A549 (cell line): ENCODE data around the gene NYNRIN.

Experiments used
- BHLHE40 ChIP-seq: IDR thresholded peaks from 2 replicates; pipeline ENCODE4 v1.6.1; 2012; ENCODE audit warnings: low read depth, low read length, inconsistent platforms
- CEBPB ChIP-seq, 2 experiments: fragments of >200 bp in 1 of 2; sonication (Bioruptor Twin) in 1 of 2; formaldehyde crosslinking in 1 of 2; IDR thresholded peaks; 2 replicates each; pipeline ENCODE4 v1.6.1; 2012 to 2016
- TP53 ChIP-seq: fragments of 250-450 bp; sonication (Bioruptor Pico); IDR thresholded peaks from 2 replicates; pipeline ENCODE4 v1.5.0; 2021; ENCODE audit warnings: mild to moderate bottlenecking, moderate library complexity
- TF ChIP-seq, protein P1 (sequence below): fragments of 200-600 bp; sonication (generic); IDR thresholded peaks from 2 replicates; pipeline ENCODE4 v1.6.1; 2016; ENCODE audit warnings: antibody characterized with exemption, mild to moderate bottlenecking, moderate library complexity

DNA sequence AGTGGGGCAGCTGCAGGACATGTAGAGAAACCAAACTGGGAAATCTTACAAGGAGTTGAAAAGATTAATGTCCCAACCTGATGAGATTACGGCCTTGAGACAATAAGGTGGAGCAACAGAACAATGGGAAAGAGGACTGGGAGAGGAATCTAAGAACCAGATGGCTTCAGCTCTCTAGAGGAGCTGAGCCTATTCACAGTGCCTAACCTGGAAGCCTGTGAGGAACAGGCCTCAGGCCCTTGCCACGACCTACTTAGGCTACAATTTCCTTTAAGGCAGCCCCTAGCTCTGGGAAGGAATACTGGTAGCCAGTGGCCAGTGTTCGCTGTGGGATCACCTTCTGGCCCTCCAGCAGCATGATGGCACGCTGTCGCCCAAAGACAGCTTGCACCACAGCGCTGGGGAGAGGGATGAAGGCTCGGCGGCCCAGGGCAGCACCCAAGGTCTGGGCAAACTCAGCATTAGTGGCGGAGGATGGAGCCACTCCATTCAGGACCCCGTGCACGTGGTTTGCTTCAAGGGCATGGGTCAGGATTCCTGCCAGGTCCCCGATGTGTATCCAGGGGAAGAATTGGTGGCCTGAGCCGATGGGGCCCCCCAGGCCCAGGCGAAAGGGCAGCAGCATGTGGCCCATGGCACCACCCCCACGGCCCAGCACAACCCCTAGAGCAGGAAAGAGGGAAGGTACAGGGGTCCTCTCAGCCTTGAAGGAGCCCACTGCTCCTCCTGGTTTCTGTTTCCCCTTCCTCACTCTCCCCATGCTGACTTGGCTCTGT, 41.2 kb downstream of the NYNRIN start:
- TF ChIP-seq BHLHE40 (no peak), CEBPB (IDR thresholded peaks at IDR 0.05) (no peak), TP53 (CRISPR knock-in tag) (no peak)
- TF ChIP-seq, protein P1, sequence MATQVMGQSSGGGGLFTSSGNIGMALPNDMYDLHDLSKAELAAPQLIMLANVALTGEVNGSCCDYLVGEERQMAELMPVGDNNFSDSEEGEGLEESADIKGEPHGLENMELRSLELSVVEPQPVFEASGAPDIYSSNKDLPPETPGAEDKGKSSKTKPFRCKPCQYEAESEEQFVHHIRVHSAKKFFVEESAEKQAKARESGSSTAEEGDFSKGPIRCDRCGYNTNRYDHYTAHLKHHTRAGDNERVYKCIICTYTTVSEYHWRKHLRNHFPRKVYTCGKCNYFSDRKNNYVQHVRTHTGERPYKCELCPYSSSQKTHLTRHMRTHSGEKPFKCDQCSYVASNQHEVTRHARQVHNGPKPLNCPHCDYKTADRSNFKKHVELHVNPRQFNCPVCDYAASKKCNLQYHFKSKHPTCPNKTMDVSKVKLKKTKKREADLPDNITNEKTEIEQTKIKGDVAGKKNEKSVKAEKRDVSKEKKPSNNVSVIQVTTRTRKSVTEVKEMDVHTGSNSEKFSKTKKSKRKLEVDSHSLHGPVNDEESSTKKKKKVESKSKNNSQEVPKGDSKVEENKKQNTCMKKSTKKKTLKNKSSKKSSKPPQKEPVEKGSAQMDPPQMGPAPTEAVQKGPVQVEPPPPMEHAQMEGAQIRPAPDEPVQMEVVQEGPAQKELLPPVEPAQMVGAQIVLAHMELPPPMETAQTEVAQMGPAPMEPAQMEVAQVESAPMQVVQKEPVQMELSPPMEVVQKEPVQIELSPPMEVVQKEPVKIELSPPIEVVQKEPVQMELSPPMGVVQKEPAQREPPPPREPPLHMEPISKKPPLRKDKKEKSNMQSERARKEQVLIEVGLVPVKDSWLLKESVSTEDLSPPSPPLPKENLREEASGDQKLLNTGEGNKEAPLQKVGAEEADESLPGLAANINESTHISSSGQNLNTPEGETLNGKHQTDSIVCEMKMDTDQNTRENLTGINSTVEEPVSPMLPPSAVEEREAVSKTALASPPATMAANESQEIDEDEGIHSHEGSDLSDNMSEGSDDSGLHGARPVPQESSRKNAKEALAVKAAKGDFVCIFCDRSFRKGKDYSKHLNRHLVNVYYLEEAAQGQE: no peak
